HCT116 (cell line): ENCODE results near the gene SLC25A31. TPM values are rescaled to one million over a fixed set of nuclear protein-coding genes. Genes with fewer than 3 reads are reported as not detected.

ENCODE experiments used
- ATAC-seq: fragments of 200-7000 bp; cut with Tn5 transposase; 2 replicates; pipeline ENCODE4 v1.9.1; 2020; ENCODE audit warnings: mild to moderate bottlenecking, moderate library complexity
- Bru-seq: library from RNA; stranded (reverse); fragments of 400-500 nt; gene quantifications from one replicate; lab custom pipeline; 2021; lab: Mats Ljungman, UMichigan
- BruChase-seq, 2 experiments: library from RNA; stranded (reverse); fragments of 400-500 nt; gene quantifications; one replicate each; lab custom pipeline; 2021; lab: Mats Ljungman, UMichigan
- BruUV-seq: library from RNA; stranded (reverse); fragments of 400-500 nt; replicated peaks from 2 replicates; lab custom pipeline; 2021; lab: Mats Ljungman, UMichigan
- CTCF ChIA-PET: fragments of 300-600 bp; sonication (Branson Sonifier 250); formaldehyde crosslinking; loops from one replicate; lab custom pipeline; 2021; ENCODE audit warnings: antibody characterized with exemption; lab: Charles Lee
- POLR2A ChIA-PET: fragments of 300-600, 350-600 bp; sonication (Branson Sonifier 250); formaldehyde crosslinking; loops from one replicate; lab custom pipeline; 2021; ENCODE audit warnings: antibody characterized with exemption; lab: Charles Lee
- RAD21 ChIA-PET, 2 experiments: fragments of 300-600 bp; sonication (Branson Sonifier 250); formaldehyde crosslinking; loops; one replicate each; lab custom pipeline; 2023; ENCODE audit warnings: low total read pairs in 2 of 2; ENCODE audit not compliant: uncharacterized antibody in 2 of 2, unreplicated experiment in 2 of 2, low non-redundant PET in 1 of 2; lab: Charles Lee
- DNase-seq: peaks from one replicate; pipeline ENCODE4 v3.0.0-alpha.2; 2010; ENCODE audit warnings: low read depth, low spot score
- H2AFZ ChIP-seq: fragments of 200-600 bp; shearing (Covaris generic), sonication (generic); 2 replicates; pipeline ENCODE4 v1.6.1; 2017; ENCODE audit warnings: low read depth, mixed run types, mixed read lengths, antibody characterized with exemption, low read length; ENCODE audit not compliant: poor library complexity, severe bottlenecking
- H3K27ac ChIP-seq: 2 replicates; pipeline ENCODE4 v1.5.1; 2012; ENCODE audit warnings: low read depth, low read length
- H3K27me3 ChIP-seq: fragments of 200-600 bp; sonication (generic); 2 replicates; pipeline ENCODE4 v1.6.1; 2016; ENCODE audit warnings: mixed run types, low read length, mixed read lengths; ENCODE audit not compliant: insufficient read depth
- H3K36me3 ChIP-seq, 2 experiments: fragments of 200-500 bp in 1 of 2; fragments of 200-600 bp in 1 of 2; sonication (Bioruptor generic) in 1 of 2; sonication (generic) in 1 of 2; 2 replicates each; pipeline versions ENCODE4 v1.5.1 to v1.6.1; 2014 to 2016; ENCODE audit warnings: low read length in 2 of 2, inconsistent platforms in 1 of 2, mixed read lengths in 1 of 2, mixed run types in 1 of 2; ENCODE audit not compliant: insufficient read depth in 2 of 2, control insufficient read depth in 1 of 2
- H3K4me1 ChIP-seq, 2 experiments: fragments of 200-600 bp in 1 of 2; sonication (generic) in 1 of 2; 2 replicates each; pipeline versions ENCODE4 v1.5.1 to v1.6.1; 2012 to 2017; ENCODE audit warnings: low read length in 2 of 2, inconsistent platforms in 1 of 2, mild to moderate bottlenecking in 1 of 2, mixed read lengths in 1 of 2, mixed run types in 1 of 2, moderate library complexity in 1 of 2; ENCODE audit not compliant: insufficient read depth in 2 of 2, control insufficient read depth in 1 of 2
- H3K4me2 ChIP-seq: fragments of 200-600 bp; sonication (generic); 2 replicates; pipeline ENCODE4 v1.6.1; 2017; ENCODE audit warnings: mixed run types, low read length, mixed read lengths
- H3K4me3 ChIP-seq, 2 experiments: fragments of 200-600 bp in 1 of 2; sonication (generic) in 1 of 2; replicated peaks in 1 of 2; 2 replicates each; pipeline ENCODE4 v1.5.1; 2011 to 2016; ENCODE audit warnings: low read length in 2 of 2, control low read depth in 1 of 2, low read depth in 1 of 2, mild to moderate bottlenecking in 1 of 2, mixed read lengths in 1 of 2, mixed run types in 1 of 2
- H3K79me2 ChIP-seq: fragments of 200-600 bp; sonication (generic); 2 replicates; pipeline ENCODE4 v1.6.1; 2017; ENCODE audit warnings: mild to moderate bottlenecking, mixed run types, low read length, moderate library complexity, mixed read lengths; ENCODE audit not compliant: insufficient read depth
- H3K9ac ChIP-seq: fragments of 200-600 bp; sonication (generic); 2 replicates; pipeline ENCODE4 v1.6.1; 2016; ENCODE audit warnings: low read length, mixed read lengths
- H3K9me2 ChIP-seq: fragments of 200-600 bp; sonication (generic), shearing (Covaris generic); 2 replicates; pipeline ENCODE4 v1.6.1; 2017; ENCODE audit warnings: mixed run types, mild to moderate bottlenecking, moderate library complexity; ENCODE audit not compliant: insufficient read depth
- H3K9me3 ChIP-seq, 2 experiments: fragments of 200-500 bp in 1 of 2; fragments of 200-600 bp in 1 of 2; sonication (Bioruptor generic) in 1 of 2; sonication (generic) in 1 of 2; 2 replicates each; pipeline ENCODE4 v1.6.1; 2014 to 2017; ENCODE audit warnings: low read length in 2 of 2, mixed read lengths in 2 of 2, inconsistent platforms in 1 of 2, low read depth in 1 of 2, mild to moderate bottlenecking in 1 of 2, mixed run types in 1 of 2, moderate library complexity in 1 of 2; ENCODE audit not compliant: control insufficient read depth in 1 of 2, insufficient read depth in 1 of 2
- H4K20me1 ChIP-seq: fragments of 200-600 bp; sonication (generic), shearing (Covaris generic); 2 replicates; pipeline ENCODE4 v1.6.1; 2017; ENCODE audit warnings: mixed run types, mild to moderate bottlenecking, moderate library complexity; ENCODE audit not compliant: insufficient read depth
- CTCF ChIP-seq, 3 experiments: fragments of 200-600 bp in 1 of 3; sonication (generic) in 1 of 3; IDR thresholded peaks in 2 of 3; conservative IDR thresholded peaks in 1 of 3; 2 replicates each; pipeline ENCODE4 v1.5.1; 2012 to 2017; ENCODE audit warnings: low read depth in 2 of 3, low read length in 2 of 3, antibody characterized with exemption in 1 of 3, borderline replicate concordance in 1 of 3, control low read depth in 1 of 3, mild to moderate bottlenecking in 1 of 3, mixed read lengths in 1 of 3, mixed run types in 1 of 3, moderate library complexity in 1 of 3; ENCODE audit not compliant: insufficient read depth in 1 of 3
- ELF1 ChIP-seq: IDR thresholded peaks from 2 replicates; pipeline ENCODE4 v1.6.1; 2012; ENCODE audit warnings: low read depth, borderline replicate concordance
- EZH2 ChIP-seq: fragments of 200-600 bp; sonication (generic); IDR thresholded peaks from 2 replicates; pipeline ENCODE4 v1.6.1; 2017; ENCODE audit warnings: antibody characterized with exemption, mixed run types
- EZH2phosphoT487 ChIP-seq: fragments of 200-600 bp; IDR thresholded peaks from 2 replicates; pipeline ENCODE4 v1.6.1; 2018; ENCODE audit warnings: antibody characterized with exemption, borderline replicate concordance
- FOSL1 ChIP-seq: IDR thresholded peaks from 2 replicates; pipeline ENCODE4 v1.6.1; 2012; ENCODE audit warnings: low read depth
- JUND ChIP-seq: IDR thresholded peaks from 2 replicates; pipeline ENCODE4 v1.6.1; 2012
- MAX ChIP-seq: IDR thresholded peaks from 2 replicates; pipeline ENCODE4 v1.6.1; 2012
- POLR2A ChIP-seq: IDR thresholded peaks from 2 replicates; pipeline ENCODE4 v1.7.0; 2011; ENCODE audit warnings: borderline replicate concordance; ENCODE audit not compliant: insufficient read depth, insufficient read length; ENCODE audit errors: extremely low read depth
- POLR2AphosphoS5 ChIP-seq: IDR thresholded peaks from 2 replicates; pipeline ENCODE4 v1.6.1; 2011; ENCODE audit warnings: mild to moderate bottlenecking, low read depth, low read length, moderate library complexity
- RAD21 ChIP-seq: IDR thresholded peaks from 2 replicates; pipeline ENCODE4 v1.6.1; 2012; ENCODE audit warnings: low read depth, mild to moderate bottlenecking
- SP1 ChIP-seq: IDR thresholded peaks from 2 replicates; pipeline ENCODE4 v1.6.1; 2012; ENCODE audit warnings: low read depth
- YY1 ChIP-seq: IDR thresholded peaks from 2 replicates; pipeline ENCODE4 v1.6.1; 2011; ENCODE audit warnings: low read length, low read depth, moderate library complexity, mild to moderate bottlenecking; ENCODE audit not compliant: insufficient replicate concordance; ENCODE audit errors: extremely low read depth
- ZFX ChIP-seq: fragments of 450-650 bp; IDR thresholded peaks from 2 replicates; pipeline ENCODE4 v1.6.1; 2017
- ZNF274 ChIP-seq: fragments of 200-500 bp; sonication (Bioruptor generic); IDR thresholded peaks from 2 replicates; pipeline ENCODE4 v1.6.1; 2014; ENCODE audit warnings: mild to moderate bottlenecking, low read depth, low read length, inconsistent platforms
- intact Hi-C: fragments of 100-400 bp; cut with micrococcal nuclease; formaldehyde crosslinking; loops from 2 replicates; pipeline ENCODE4 v1.10.0; 2022
- long read RNA-seq: library from polyadenylated mRNA; unstranded; transcript quantifications from one replicate; pipeline ENCODE4 v2.0.0, GENCODE V29; 2021; ENCODE audit not compliant: unreplicated experiment
- polyA plus RNA-seq: library from polyadenylated mRNA; unstranded; fragments of >200 nt; gene quantifications from 2 replicates; pipeline ENCODE4 v1.2.1, GENCODE V29; 2012; ENCODE audit warnings: missing spikeins
- total RNA-seq: library from RNA; stranded (reverse); gene quantifications from one replicate; pipeline ENCODE4 v1.2.1, GENCODE V29; 2021; ENCODE audit not compliant: unreplicated experiment
- TF ChIP-seq, protein P1 (sequence below): IDR thresholded peaks from 2 replicates; pipeline ENCODE4 v1.6.1; 2011; ENCODE audit warnings: mild to moderate bottlenecking, low read length, moderate library complexity; ENCODE audit not compliant: insufficient replicate concordance; ENCODE audit errors: extremely low read depth

SLC25A31 gene
- total RNA-seq, result not detected
- polyA plus RNA-seq, result not detected in 2 replicates
- percentile 14 among the genes with signal in this experiment for Bru-seq, nascent RNA
- percentile 16 among the genes with signal in this experiment for BruChase-seq, experiment 1, labeled RNA remaining after a 6-hour chase
- BruChase-seq, experiment 2, labeled RNA remaining after a 2-hour chase, result percentile 17 among the genes with signal in this experiment
- long read RNA-seq, result 0 reads

DNA sequence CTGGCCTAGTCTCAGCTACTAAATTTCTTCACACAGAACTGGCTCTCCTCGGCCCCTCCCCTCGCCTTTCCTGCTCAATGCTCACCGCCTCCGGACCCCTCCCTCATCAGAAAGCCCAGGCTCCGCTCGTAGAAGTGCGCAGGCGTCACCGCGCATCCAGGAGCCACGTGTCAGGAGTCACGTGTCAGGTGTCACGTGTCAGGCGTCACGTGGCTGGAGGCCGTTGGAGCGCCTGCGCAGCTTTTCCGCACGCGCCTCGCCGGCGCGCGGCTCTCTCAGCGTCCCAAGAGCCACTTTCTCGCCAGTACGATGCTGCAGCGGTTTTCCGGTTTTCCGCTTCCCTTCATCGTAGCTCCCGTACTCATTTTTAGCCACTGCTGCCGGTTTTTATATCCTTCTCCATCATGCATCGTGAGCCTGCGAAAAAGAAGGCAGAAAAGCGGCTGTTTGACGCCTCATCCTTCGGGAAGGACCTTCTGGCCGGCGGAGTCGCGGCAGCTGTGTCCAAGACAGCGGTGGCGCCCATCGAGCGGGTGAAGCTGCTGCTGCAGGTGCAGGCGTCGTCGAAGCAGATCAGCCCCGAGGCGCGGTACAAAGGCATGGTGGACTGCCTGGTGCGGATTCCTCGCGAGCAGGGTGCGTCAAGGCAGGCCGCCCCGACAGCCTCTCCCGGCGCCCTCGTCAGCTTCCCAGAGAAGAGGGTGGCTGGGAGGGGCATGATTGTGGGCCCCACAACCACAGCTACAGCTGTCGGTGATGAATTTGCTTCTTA, at the start of gene SLC25A31:
Gene SLC25A31, plus strand, starts transcription at position 259 of the 772 bp plus-strand sequence. Its CDS starts 146 bp downstream, at position 405.
- DNase-seq, result no peak
- ChIA-PET POLR2A (no interaction called here), CTCF (interaction anchor here (5.7 kb wide), 1 partner anchor 124 kb away, joined by 96 read pairs; no protein-coding TSS in a partner anchor), RAD21 (no interaction called here)
- Histone ChIP-seq H3K27ac (no peak within 1 kb of the TSS), H4K20me1 (no peaks in the 10 kb centered on the region), H2AFZ (no peak within 1 kb of the TSS), H3K4me1 (no peaks in the 10 kb centered on the region), H3K9ac (no peak within 1 kb of the TSS), H3K36me3 (no peaks in the 10 kb centered on the region), H3K4me3 (no peak within 1 kb of the TSS), H3K79me2 (no peaks in the 10 kb centered on the region), H3K4me2 (no peak within 1 kb of the TSS), H3K27me3 (no peaks in the 10 kb centered on the region), H3K9me2 (no peaks in the 10 kb centered on the region), H3K9me3 (no peaks in the 10 kb centered on the region)
- BruUV-seq, result no TSS peak
- TF ChIP-seq MAX (no peak), FOSL1 (no peak), POLR2AphosphoS5 (no peak), ZNF274 (no peak), JUND (no peak), RAD21 (no peak), EZH2phosphoT487 (no peak), SP1 (no peak), POLR2A (no peak), ELF1 (no peak), YY1 (no peak), EZH2 (no peak), ZFX (no peak), CTCF (IDR thresholded peaks at IDR 0.05 in 2 of 3, conservative IDR thresholded peaks at IDR 0.05 in 1 of 3; ENCODE audit: borderline replicate concordance in 1 of 3, insufficient read depth in 1 of 3, low read depth in 2 of 3, low read length in 2 of 3) (no peak)
- TF ChIP-seq, protein P1, sequence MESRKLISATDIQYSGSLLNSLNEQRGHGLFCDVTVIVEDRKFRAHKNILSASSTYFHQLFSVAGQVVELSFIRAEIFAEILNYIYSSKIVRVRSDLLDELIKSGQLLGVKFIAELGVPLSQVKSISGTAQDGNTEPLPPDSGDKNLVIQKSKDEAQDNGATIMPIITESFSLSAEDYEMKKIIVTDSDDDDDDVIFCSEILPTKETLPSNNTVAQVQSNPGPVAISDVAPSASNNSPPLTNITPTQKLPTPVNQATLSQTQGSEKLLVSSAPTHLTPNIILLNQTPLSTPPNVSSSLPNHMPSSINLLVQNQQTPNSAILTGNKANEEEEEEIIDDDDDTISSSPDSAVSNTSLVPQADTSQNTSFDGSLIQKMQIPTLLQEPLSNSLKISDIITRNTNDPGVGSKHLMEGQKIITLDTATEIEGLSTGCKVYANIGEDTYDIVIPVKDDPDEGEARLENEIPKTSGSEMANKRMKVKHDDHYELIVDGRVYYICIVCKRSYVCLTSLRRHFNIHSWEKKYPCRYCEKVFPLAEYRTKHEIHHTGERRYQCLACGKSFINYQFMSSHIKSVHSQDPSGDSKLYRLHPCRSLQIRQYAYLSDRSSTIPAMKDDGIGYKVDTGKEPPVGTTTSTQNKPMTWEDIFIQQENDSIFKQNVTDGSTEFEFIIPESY, result no peak
- ATAC-seq, result no peak
- intact Hi-C loops, result no loop called here
